ENCODE data around the gene LRG1. TPM values are rescaled to one million over a fixed set of nuclear protein-coding genes. Genes with fewer than 3 reads are reported as not detected.

LRG1 gene
- total RNA-seq, 8 experiments from 2014 or later = 0.07 to 0.63 (median 0.22) TPM

DNA sequence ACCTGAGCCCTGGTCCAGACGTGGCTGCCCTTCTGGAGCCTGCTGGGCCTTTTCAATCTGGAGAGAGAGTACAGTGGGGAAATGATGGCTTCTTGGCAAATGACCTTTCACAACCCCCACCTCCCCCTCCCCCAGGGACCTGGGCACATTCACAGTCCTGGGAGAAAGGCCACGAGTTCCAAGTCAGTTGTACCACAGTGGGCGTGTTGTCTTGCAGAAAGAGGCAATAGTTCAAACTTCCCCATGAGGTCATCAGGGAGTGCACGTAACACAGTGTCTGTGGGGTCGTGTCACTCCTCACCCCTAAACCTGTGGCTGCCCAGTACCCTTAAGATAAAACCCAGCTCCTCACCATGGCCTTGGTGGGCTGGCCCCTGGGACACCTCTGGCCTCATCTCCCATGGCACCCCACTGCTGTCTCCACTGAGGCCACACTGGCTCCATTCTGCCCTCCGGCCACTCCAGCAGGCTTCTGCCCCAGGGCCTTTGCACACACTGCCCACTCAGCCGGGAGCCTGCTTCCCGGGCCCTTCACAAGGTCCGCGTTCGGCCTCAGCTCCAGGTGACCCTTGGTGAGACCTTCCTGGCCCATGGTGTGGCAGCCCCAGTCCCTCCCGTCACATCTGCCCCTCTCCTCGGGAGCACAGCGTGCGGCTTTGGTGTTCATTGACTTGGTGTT, 34.8 kb downstream of the LRG1 start:
- H3K4me1 ChIP-seq (replicated peaks in 1 of 2) = no peaks in the 10 kb centered on the region
- 80 to 100% (median 93%) methylated on average over 1 to 8 of the region's 15 CpGs; no CpG with 5 or more reads in 6 of the 10 experiments for WGBS, 10 experiments
- ATAC-seq (replicated peaks in 6 of 8) = no peak
- in situ Hi-C loops (cut with MboI; ENCODE audit: low pct_unique_long_range_greater_than_20kb in 2 of 9, low sequenced_read_pairs in 9 of 9, unreplicated experiment in 9 of 9) = no loop called here
- no peak overlapping the region for H3K27ac ChIP-seq
- H3K4me3 ChIP-seq = no peak overlapping the region

- peak overlapping the region in 1 of 2 donors; percentile 60 for H3K27ac ChIP-seq
- 60 to 100% methylated on average over 1 to 2 of the region's 23 CpGs; no CpG with 5 or more reads in 8 of the 10 experiments for WGBS, 10 experiments
- in situ Hi-C loops (cut with MboI; ENCODE audit: low pct_unique_long_range_greater_than_20kb in 2 of 9, low sequenced_read_pairs in 9 of 9, unreplicated experiment in 9 of 9) = no loop called here
- peak in 1 of 8 experiments; percentile 11 for ATAC-seq (replicated peaks in 6 of 8)
- H3K4me3 ChIP-seq = no peak overlapping the region
- H3K4me1 ChIP-seq (replicated peaks in 1 of 2) = no peaks in the 10 kb centered on the region
These were observed 35.5 kb downstream of the LRG1 start for GRCh38 chr19:4504297-4504701.

DNA sequence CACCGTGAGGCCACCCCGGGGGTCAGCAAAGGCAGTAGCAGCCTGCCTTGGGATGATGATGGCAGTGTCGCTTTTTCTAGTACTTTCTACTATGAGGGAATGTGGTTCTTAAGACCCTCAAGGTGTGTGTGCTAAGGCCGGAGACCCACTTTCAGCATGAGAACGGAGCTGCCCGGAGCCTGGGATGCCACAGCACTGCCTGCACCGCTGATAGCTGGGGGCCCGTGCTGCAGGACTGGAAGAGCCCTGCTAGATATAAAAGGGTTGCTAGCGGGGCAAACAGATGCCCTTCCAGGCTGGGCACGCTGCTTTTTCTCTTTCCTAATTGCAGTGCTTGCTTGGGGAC, 36.0 kb downstream of the LRG1 start:
- 72 to 90% (median 80%) methylated on average over 2 to 5 of the region's 10 CpGs; no CpG with 5 or more reads in 7 of the 10 experiments for WGBS, 10 experiments
- no peaks in the 10 kb centered on the region for H3K4me1 ChIP-seq (replicated peaks in 1 of 2)
- no peak overlapping the region for H3K4me3 ChIP-seq
- in situ Hi-C loops (cut with MboI; ENCODE audit: low pct_unique_long_range_greater_than_20kb in 2 of 9, low sequenced_read_pairs in 9 of 9, unreplicated experiment in 9 of 9) = no loop called here
- ATAC-seq (replicated peaks in 6 of 8) = peak in 5 of 8 experiments; percentile 2 to 14 (median 6)
- H3K27ac ChIP-seq = peak overlapping the region; percentile 33 to 60

- Histone ChIP-seq H3K4me3 (no peak overlapping the region), H3K4me1 (replicated peaks in 1 of 2) (no peaks in the 10 kb centered on the region), H3K27ac (peak overlapping the region; percentile 48 to 60)
- ATAC-seq (replicated peaks in 6 of 8) = peak in 5 of 8 experiments; percentile 57 to 80 (median 68)
- in situ Hi-C loops (cut with MboI; ENCODE audit: low pct_unique_long_range_greater_than_20kb in 2 of 9, low sequenced_read_pairs in 9 of 9, unreplicated experiment in 9 of 9) = no loop called here
- WGBS, 10 experiments = no CpG with 5 or more reads among the region's 25 CpGs
These were observed 36.6 kb downstream of the LRG1 start for GRCh38 chr19:4503132-4503824.

- WGBS, 10 experiments = 80 to 100% (median 90%) methylated on average over 2 to 8 of the region's 37 CpGs; no CpG with 5 or more reads in 4 of the 10 experiments
- ATAC-seq (replicated peaks in 6 of 8) = no peak
- Histone ChIP-seq H3K4me1 (replicated peaks in 1 of 2) (no peaks in the 10 kb centered on the region), H3K27ac (peak overlapping the region; percentile 48 to 63), H3K4me3 (no peak overlapping the region)
- in situ Hi-C loops (cut with MboI; ENCODE audit: low pct_unique_long_range_greater_than_20kb in 2 of 9, low sequenced_read_pairs in 9 of 9, unreplicated experiment in 9 of 9) = no loop called here
These were observed 37.3 kb downstream of the LRG1 start for GRCh38 chr19:4502282-4503131.

DNA sequence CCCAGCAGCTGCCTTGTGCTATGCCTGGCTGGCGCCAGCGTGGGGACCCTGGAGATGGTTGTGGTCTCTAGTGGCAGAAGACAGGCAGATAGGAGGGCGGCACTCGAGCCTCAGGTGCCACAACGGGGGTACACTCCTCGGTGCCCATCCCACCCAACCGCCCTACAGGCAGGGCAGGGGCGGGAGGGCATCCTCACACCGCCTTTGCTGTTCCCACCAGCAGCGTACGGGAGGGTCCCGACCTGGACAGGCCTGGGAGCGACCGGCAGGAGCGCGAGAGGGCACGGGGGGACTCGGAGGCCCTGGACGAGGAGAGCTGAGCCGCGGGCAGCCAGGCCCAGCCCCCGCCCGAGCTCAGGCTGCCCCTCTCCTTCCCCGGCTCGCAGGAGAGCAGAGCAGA, 38.1 kb downstream of the LRG1 start:
- Histone ChIP-seq H3K4me3 (no peak overlapping the region), H3K4me1 (replicated peaks in 1 of 2) (no peaks in the 10 kb centered on the region), H3K27ac (no peak overlapping the region)
- in situ Hi-C loops (cut with MboI; ENCODE audit: low pct_unique_long_range_greater_than_20kb in 2 of 9, low sequenced_read_pairs in 9 of 9, unreplicated experiment in 9 of 9) = no loop called here
- ATAC-seq (replicated peaks in 6 of 8) = no peak
- WGBS, 10 experiments = 67 to 100% (median 83%) methylated on average over 1 to 6 of the region's 25 CpGs; no CpG with 5 or more reads in 7 of the 10 experiments

GRCh38 chr19:4500841-4501591, 38.8 kb downstream of the LRG1 start:
- no peak overlapping the region for H3K4me3 ChIP-seq
- H3K27ac ChIP-seq = no peak overlapping the region
- no peak for ATAC-seq (replicated peaks in 6 of 8)
- 60 to 96% (median 91%) methylated on average over 1 to 7 of the region's 29 CpGs; no CpG with 5 or more reads in 5 of the 10 experiments for WGBS, 10 experiments
- in situ Hi-C loops (cut with MboI; ENCODE audit: low pct_unique_long_range_greater_than_20kb in 2 of 9, low sequenced_read_pairs in 9 of 9, unreplicated experiment in 9 of 9) = no loop called here
- no peaks in the 10 kb centered on the region for H3K4me1 ChIP-seq (replicated peaks in 1 of 2)

DNA sequence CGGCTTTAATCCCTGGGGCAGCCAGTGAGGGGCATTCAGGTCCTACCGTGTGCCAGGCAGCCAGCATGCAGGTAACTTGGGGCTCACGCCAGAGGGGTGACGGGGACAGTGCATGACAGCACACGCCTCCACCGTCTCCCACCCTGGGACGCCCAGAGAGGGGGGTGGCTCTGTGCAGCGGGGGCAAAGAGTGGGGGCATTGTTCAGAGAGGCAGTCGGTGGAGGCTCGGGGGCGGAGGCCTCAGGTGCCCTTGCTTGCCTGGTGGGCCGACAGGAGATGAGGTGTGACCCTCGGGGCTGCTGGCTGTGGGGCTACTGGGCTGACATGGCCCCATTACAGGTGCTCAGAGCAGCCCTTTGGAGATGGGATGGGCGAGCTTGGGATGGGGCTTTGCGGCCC, 40.0 kb downstream of the LRG1 start:
- in situ Hi-C loops (cut with MboI; ENCODE audit: low pct_unique_long_range_greater_than_20kb in 2 of 9, low sequenced_read_pairs in 9 of 9, unreplicated experiment in 9 of 9) = no loop called here
- H3K27ac ChIP-seq = no peak overlapping the region
- H3K4me1 ChIP-seq (replicated peaks in 1 of 2) = no peaks in the 10 kb centered on the region
- H3K4me3 ChIP-seq = no peak overlapping the region
- ATAC-seq (replicated peaks in 6 of 8) = no peak
- WGBS, 10 experiments = no CpG with 5 or more reads among the region's 15 CpGs

DNA sequence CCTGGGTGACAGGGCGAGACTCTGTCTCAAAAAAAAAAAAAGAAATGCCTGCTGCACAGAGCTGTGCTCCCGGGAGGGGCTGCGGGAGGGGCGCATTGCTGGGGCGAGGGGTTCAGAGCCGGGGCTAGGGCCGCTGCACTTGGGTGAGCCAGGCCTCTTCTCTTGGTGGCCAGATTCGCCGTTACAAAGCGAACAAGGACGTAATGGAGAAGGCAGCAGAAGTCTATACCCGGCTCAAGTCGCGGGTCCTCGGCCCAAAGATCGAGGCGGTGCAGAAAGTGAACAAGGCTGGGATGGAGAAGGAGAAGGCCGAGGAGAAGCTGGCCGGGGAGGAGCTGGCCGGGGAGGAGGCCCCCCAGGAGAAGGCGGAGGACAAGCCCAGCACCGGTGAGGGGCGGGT, 40.5 kb downstream of the LRG1 start:
- no peak for ATAC-seq (replicated peaks in 6 of 8)
- no peaks in the 10 kb centered on the region for H3K4me1 ChIP-seq (replicated peaks in 1 of 2)
- in situ Hi-C loops (cut with MboI; ENCODE audit: low pct_unique_long_range_greater_than_20kb in 2 of 9, low sequenced_read_pairs in 9 of 9, unreplicated experiment in 9 of 9) = no loop called here
- no peak overlapping the region for H3K27ac ChIP-seq
- no CpG with 5 or more reads among the region's 23 CpGs for WGBS, 10 experiments
- H3K4me3 ChIP-seq = no peak overlapping the region

- Histone ChIP-seq H3K4me3 (no peak overlapping the region), H3K27ac (no peak overlapping the region), H3K4me1 (replicated peaks in 1 of 2) (no peaks in the 10 kb centered on the region)
- 100% methylated on average over 1 of the region's 12 CpGs; no CpG with 5 or more reads in 9 of the 10 experiments for WGBS, 10 experiments
- in situ Hi-C loops (cut with MboI; ENCODE audit: low pct_unique_long_range_greater_than_20kb in 2 of 9, low sequenced_read_pairs in 9 of 9, unreplicated experiment in 9 of 9) = no loop called here
- ATAC-seq (replicated peaks in 6 of 8) = no peak
These were observed 41.1 kb downstream of the LRG1 start for GRCh38 chr19:4498694-4499093.

GRCh38 chr19:4497770-4498389, 42.0 kb downstream of the LRG1 start:
- Histone ChIP-seq H3K4me1 (replicated peaks in 1 of 2) (no peaks in the 10 kb centered on the region), H3K27ac (no peak overlapping the region), H3K4me3 (no peak overlapping the region)
- in situ Hi-C loops (cut with MboI; ENCODE audit: low pct_unique_long_range_greater_than_20kb in 2 of 9, low sequenced_read_pairs in 9 of 9, unreplicated experiment in 9 of 9) = no loop called here
- no peak for ATAC-seq (replicated peaks in 6 of 8)
- 87 to 97% methylated on average over 4 to 9 of the region's 25 CpGs; no CpG with 5 or more reads in 8 of the 10 experiments for WGBS, 10 experiments

GRCh38 chr19:4496304-4496703, 43.5 kb downstream of the LRG1 start:
- in situ Hi-C loops (cut with MboI; ENCODE audit: low pct_unique_long_range_greater_than_20kb in 2 of 9, low sequenced_read_pairs in 9 of 9, unreplicated experiment in 9 of 9) = no loop called here
- ATAC-seq (replicated peaks in 6 of 8) = peak in 1 of 8 experiments; percentile 5
- H3K4me1 ChIP-seq (replicated peaks in 1 of 2) = no peaks in the 10 kb centered on the region
- WGBS, 10 experiments = 80 to 100% methylated on average over 1 to 2 of the region's 18 CpGs; no CpG with 5 or more reads in 8 of the 10 experiments
- no peak overlapping the region for H3K4me3 ChIP-seq
- H3K27ac ChIP-seq = no peak overlapping the region
